Measurements from ENCODE around the gene GMPR2. TPM values are rescaled to one million over a fixed set of nuclear protein-coding genes. Genes with fewer than 3 reads are reported as not detected.
A peak's percentile ranks its signal among the peaks of the same experiment; 100 is the strongest.

Gene GMPR2
- total and polyA plus RNA-seq, 2 of the 13 experiments (the other 11 are each of a cell fraction or from before 2014, with no cell fraction given), result 210 to 273 TPM

DNA sequence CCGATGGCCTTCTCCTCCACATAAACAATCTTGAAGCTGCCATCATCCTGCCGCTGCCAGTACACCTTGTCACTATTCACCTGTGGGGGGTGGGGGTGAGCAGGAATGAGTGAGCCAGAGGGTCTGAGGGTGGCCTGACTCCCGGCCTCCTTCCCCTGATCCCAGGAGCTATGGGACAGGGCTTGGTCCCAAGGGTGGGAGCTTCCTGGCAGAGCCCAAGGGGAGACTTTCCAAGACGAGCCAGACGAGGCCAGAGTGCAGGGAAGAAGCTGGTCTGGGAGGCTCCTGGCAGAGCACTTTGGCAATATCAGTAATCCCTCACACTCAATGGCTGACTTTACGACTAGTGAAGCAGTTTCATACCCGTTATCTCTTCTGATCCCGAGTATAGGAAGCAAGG lies 22.7 kb downstream of the GMPR2 start (continued):
- TF ChIP-seq POLR2G (IDR thresholded peaks at IDR 0.05; ENCODE audit: low read depth, low read length) (0 out of 2 replicates have a peak, but pooled peaks have one; percentile 4), MIER3 (CRISPR knock-in tag; IDR thresholded peaks at IDR 0.05; ENCODE audit: borderline replicate concordance) (no peak), ZFP36 (IDR thresholded peaks at IDR 0.05; ENCODE audit: borderline replicate concordance, low read depth, low read length, partially characterized antibody) (no peak), ZNF790 (CRISPR knock-in tag; IDR thresholded peaks at IDR 0.05; ENCODE audit: borderline replicate concordance) (no peak), GFI1 (CRISPR knock-in tag; IDR thresholded peaks at IDR 0.05; ENCODE audit: borderline replicate concordance) (no peak), RAD21 (CRISPR knock-in tag; IDR thresholded peaks at IDR 0.05) (no peak), MTA3 (CRISPR knock-in tag; IDR thresholded peaks at IDR 0.05) (no peak), ATF7-NPFF (CRISPR knock-in tag; IDR thresholded peaks at IDR 0.05; ENCODE audit: low read depth) (no peak), ZNF367 (CRISPR knock-in tag; IDR thresholded peaks at IDR 0.05; ENCODE audit: borderline replicate concordance) (no peak), MXD3 (CRISPR knock-in tag; IDR thresholded peaks at IDR 0.05) (no peak), SRY (CRISPR knock-in tag; IDR thresholded peaks at IDR 0.05) (no peak), HDAC1 (CRISPR knock-in tag; IDR thresholded peaks at IDR 0.05) (no peak), SKI (IDR thresholded peaks at IDR 0.05; ENCODE audit: partially characterized antibody) (no peak), RFX1 (IDR thresholded peaks at IDR 0.05) (no peak), ZNF354B (CRISPR knock-in tag; IDR thresholded peaks at IDR 0.05) (no peak), NKX3-1 (CRISPR knock-in tag; IDR thresholded peaks at IDR 0.05) (no peak), CC2D1A (CRISPR knock-in tag; IDR thresholded peaks at IDR 0.05) (0 out of 2 replicates have a peak, but pooled peaks have one; percentile 31), PHF8 (CRISPR knock-in tag; IDR thresholded peaks at IDR 0.05) (0 out of 2 replicates have a peak, but pooled peaks have one; percentile 25), SPEN (CRISPR knock-in tag; IDR thresholded peaks at IDR 0.05; ENCODE audit: low read depth) (no peak), JUNB (CRISPR knock-in tag; IDR thresholded peaks at IDR 0.05; ENCODE audit: borderline replicate concordance) (no peak), PLRG1 (conservative IDR thresholded peaks at IDR 0.05) (no peak), RORA (CRISPR knock-in tag; IDR thresholded peaks at IDR 0.05) (no peak)
- TF ChIP-seq, protein P1, sequence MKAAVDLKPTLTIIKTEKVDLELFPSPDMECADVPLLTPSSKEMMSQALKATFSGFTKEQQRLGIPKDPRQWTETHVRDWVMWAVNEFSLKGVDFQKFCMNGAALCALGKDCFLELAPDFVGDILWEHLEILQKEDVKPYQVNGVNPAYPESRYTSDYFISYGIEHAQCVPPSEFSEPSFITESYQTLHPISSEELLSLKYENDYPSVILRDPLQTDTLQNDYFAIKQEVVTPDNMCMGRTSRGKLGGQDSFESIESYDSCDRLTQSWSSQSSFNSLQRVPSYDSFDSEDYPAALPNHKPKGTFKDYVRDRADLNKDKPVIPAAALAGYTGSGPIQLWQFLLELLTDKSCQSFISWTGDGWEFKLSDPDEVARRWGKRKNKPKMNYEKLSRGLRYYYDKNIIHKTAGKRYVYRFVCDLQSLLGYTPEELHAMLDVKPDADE (CRISPR knock-in tag; IDR thresholded peaks at IDR 0.05), result no peak
- TF ChIP-seq, protein P2, sequence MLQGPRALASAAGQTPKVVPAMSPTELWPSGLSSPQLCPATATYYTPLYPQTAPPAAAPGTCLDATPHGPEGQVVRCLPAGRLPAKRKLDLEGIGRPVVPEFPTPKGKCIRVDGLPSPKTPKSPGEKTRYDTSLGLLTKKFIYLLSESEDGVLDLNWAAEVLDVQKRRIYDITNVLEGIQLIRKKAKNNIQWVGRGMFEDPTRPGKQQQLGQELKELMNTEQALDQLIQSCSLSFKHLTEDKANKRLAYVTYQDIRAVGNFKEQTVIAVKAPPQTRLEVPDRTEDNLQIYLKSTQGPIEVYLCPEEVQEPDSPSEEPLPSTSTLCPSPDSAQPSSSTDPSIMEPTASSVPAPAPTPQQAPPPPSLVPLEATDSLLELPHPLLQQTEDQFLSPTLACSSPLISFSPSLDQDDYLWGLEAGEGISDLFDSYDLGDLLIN (CRISPR knock-in tag; IDR thresholded peaks at IDR 0.05; ENCODE audit: borderline replicate concordance), result no peak
- TF ChIP-seq, protein P3, sequence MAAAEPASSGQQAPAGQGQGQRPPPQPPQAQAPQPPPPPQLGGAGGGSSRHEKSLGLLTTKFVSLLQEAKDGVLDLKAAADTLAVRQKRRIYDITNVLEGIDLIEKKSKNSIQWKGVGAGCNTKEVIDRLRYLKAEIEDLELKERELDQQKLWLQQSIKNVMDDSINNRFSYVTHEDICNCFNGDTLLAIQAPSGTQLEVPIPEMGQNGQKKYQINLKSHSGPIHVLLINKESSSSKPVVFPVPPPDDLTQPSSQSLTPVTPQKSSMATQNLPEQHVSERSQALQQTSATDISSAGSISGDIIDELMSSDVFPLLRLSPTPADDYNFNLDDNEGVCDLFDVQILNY (CRISPR knock-in tag; conservative IDR thresholded peaks at IDR 0.05), result no peak
